ENCODE results near the gene CIT.

The CIT gene

GRCh38 chr12:119685375-119685774 is 191.7 kb downstream of the CIT start:
- ChIA-PET POLR2A (no interaction called here), CTCF (interaction anchor here (0.6 kb wide), 1 partner anchor 56 kb away, joined by 3 read pairs; no protein-coding TSS in a partner anchor)
- Histone ChIP-seq H3K27ac (ENCODE audit: extremely low read depth, low read depth, low read length) (no peak overlapping the region), H3K4me1 (ENCODE audit: control insufficient read depth, insufficient read depth, low read length) (no peaks in the 10 kb centered on the region), H3K4me3 (ENCODE audit: low read depth, low read length) (no peak overlapping the region), H3K36me3 (ENCODE audit: control insufficient read depth in 2 of 2, insufficient read depth in 1 of 2, low read length in 2 of 2) (peaks cover 9 to 53% of the 10 kb centered on the region in 2 experiments; a peak in 2 of 3 replicates), H3K9me3 (ENCODE audit: control insufficient read depth, insufficient read depth, low read depth, low read length) (no peaks in the 10 kb centered on the region)
- no peak for TF ChIP-seq CTCF (tag by site-specific recombination; IDR thresholded peaks at IDR 0.05)
- no peak for TF ChIP-seq GLI4 (tag by site-specific recombination; IDR thresholded peaks at IDR 0.05)
- TF ChIP-seq, protein P1, sequence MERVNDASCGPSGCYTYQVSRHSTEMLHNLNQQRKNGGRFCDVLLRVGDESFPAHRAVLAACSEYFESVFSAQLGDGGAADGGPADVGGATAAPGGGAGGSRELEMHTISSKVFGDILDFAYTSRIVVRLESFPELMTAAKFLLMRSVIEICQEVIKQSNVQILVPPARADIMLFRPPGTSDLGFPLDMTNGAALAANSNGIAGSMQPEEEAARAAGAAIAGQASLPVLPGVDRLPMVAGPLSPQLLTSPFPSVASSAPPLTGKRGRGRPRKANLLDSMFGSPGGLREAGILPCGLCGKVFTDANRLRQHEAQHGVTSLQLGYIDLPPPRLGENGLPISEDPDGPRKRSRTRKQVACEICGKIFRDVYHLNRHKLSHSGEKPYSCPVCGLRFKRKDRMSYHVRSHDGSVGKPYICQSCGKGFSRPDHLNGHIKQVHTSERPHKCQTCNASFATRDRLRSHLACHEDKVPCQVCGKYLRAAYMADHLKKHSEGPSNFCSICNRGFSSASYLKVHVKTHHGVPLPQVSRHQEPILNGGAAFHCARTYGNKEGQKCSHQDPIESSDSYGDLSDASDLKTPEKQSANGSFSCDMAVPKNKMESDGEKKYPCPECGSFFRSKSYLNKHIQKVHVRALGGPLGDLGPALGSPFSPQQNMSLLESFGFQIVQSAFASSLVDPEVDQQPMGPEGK (tag by site-specific recombination; IDR thresholded peaks at IDR 0.05), result no peak
- no peak for TF ChIP-seq ZBTB49 (tag by site-specific recombination; IDR thresholded peaks at IDR 0.05; ENCODE audit: low read depth)
- no peak for TF ChIP-seq TRIM28 (IDR thresholded peaks at IDR 0.05; ENCODE audit: borderline replicate concordance, low read length)

- Histone ChIP-seq H3K36me3 (ENCODE audit: control insufficient read depth in 2 of 2, insufficient read depth in 1 of 2, low read length in 2 of 2) (peaks cover 9 to 53% of the 10 kb centered on the region in 2 experiments; a peak in 2 of 3 replicates), H3K27ac (ENCODE audit: extremely low read depth, low read depth, low read length) (no peak overlapping the region)
- POLR2A ChIA-PET, result no interaction called here
Observed at GRCh38 chr12:119684711-119685369, 192.3 kb downstream of the CIT start.

More at GRCh38 chr12:119684711-119685369, 192.3 kb downstream of the CIT start:
- Histone ChIP-seq H3K4me3 (ENCODE audit: low read depth, low read length) (no peak overlapping the region), H3K4me1 (ENCODE audit: control insufficient read depth, insufficient read depth, low read length) (no peaks in the 10 kb centered on the region), H3K9me3 (ENCODE audit: control insufficient read depth, insufficient read depth, low read depth, low read length) (no peaks in the 10 kb centered on the region)
- no peak for TF ChIP-seq ZNF670 (tag by site-specific recombination; IDR thresholded peaks at IDR 0.05; ENCODE audit: low read depth)
- TF ChIP-seq ZNF404 (tag by site-specific recombination; IDR thresholded peaks at IDR 0.05), result no peak
- TF ChIP-seq ZNF354C (tag by site-specific recombination; IDR thresholded peaks at IDR 0.05; ENCODE audit: borderline replicate concordance, low read depth), result no peak
- TF ChIP-seq, protein P2, sequence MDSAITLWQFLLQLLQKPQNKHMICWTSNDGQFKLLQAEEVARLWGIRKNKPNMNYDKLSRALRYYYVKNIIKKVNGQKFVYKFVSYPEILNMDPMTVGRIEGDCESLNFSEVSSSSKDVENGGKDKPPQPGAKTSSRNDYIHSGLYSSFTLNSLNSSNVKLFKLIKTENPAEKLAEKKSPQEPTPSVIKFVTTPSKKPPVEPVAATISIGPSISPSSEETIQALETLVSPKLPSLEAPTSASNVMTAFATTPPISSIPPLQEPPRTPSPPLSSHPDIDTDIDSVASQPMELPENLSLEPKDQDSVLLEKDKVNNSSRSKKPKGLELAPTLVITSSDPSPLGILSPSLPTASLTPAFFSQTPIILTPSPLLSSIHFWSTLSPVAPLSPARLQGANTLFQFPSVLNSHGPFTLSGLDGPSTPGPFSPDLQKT (IDR thresholded peaks at IDR 0.05; ENCODE audit: borderline replicate concordance, low read depth, low read length), result no peak
- TF ChIP-seq ZBTB26 (tag by site-specific recombination; optimal IDR thresholded peaks at IDR 0.05), result no peak
- no peak for TF ChIP-seq ZNF707 (tag by site-specific recombination; IDR thresholded peaks at IDR 0.05)
- TF ChIP-seq, protein P3, sequence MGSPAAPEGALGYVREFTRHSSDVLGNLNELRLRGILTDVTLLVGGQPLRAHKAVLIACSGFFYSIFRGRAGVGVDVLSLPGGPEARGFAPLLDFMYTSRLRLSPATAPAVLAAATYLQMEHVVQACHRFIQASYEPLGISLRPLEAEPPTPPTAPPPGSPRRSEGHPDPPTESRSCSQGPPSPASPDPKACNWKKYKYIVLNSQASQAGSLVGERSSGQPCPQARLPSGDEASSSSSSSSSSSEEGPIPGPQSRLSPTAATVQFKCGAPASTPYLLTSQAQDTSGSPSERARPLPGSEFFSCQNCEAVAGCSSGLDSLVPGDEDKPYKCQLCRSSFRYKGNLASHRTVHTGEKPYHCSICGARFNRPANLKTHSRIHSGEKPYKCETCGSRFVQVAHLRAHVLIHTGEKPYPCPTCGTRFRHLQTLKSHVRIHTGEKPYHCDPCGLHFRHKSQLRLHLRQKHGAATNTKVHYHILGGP (tag by site-specific recombination; IDR thresholded peaks at IDR 0.05), result no peak
- TF ChIP-seq HOXA7 (CRISPR knock-in tag; IDR thresholded peaks at IDR 0.05; ENCODE audit: borderline replicate concordance), result no peak
- TF ChIP-seq ZNF266 (tag by site-specific recombination; IDR thresholded peaks at IDR 0.05; ENCODE audit: low read depth), result no peak
- no peak for TF ChIP-seq TCF7L2 (IDR thresholded peaks at IDR 0.05; ENCODE audit: borderline replicate concordance, low read depth, low read length)
- no peak for TF ChIP-seq ZNF658 (tag by site-specific recombination; IDR thresholded peaks at IDR 0.05)
- CTCF ChIA-PET, result no interaction called here
